ENCODE measurements around the gene TERT. TPM values are rescaled to one million over a fixed set of nuclear protein-coding genes. Genes with fewer than 3 reads are reported as not detected.

TERT gene
- polyA plus RNA-seq, 1 donor from 2014 or later, result not detected

DNA sequence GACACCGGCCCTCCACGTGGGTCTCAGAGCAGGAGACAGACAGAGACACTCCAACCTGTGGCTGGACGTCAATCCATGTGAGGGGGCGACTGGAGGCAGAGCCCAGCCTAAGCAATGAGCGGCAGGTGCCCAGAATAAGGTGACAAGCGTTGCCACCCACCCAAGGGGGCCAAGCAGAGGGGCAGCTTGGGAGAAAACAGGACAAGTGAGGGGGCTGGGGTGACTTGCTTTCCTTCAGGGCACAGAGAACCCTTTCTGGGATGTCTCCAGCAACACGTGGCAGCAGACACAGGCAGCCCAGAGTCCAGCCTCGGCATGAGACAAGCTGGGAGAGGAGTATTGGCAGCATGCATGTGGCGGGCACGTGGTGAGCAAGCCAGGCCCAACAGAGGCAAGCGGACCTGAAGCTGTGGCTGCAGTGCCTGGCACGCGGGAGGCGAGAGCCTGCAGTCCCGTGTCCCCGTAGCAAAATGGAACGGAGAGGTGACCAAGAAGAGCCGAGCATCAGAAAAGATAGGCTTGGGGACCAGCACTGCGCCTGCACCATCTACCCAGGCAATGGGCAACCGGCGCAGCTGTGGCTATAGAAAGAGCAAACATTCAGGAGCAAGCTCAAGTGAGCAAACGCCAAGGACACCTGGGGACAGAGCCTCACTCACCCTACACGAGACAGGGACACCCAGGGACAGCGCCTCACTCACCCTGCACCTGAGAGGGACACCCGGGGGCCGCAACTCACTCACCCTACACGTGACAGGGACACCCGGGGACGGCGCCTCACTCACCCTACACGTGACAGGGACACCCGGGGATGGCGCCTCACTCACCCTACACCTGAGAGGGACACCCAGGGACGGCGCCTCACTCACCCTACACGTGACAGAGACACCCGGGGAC, 6.2 kb downstream of the TERT start:
- Histone ChIP-seq H3K9ac (ENCODE audit: low read length) (no peak overlapping the region), H2AFZ (ENCODE audit: low read depth, low read length) (no peak overlapping the region), H3K36me3 (ENCODE audit: insufficient read depth, low read length) (no peaks in the 10 kb centered on the region), H3K4me3 (ENCODE audit: low read length) (no peak overlapping the region), H4K20me1 (ENCODE audit: insufficient read depth) (peaks cover 2% of the 10 kb centered on the region), H3K9me3 (ENCODE audit: low read length) (no peaks in the 10 kb centered on the region), H3K27ac (ENCODE audit: low read length) (no peak overlapping the region), H3K9me2 (ENCODE audit: insufficient read depth, low read length) (no peaks in the 10 kb centered on the region), H3K79me2 (replicated peaks; ENCODE audit: insufficient read depth, low read length) (no peaks in the 10 kb centered on the region), H3F3A (ENCODE audit: insufficient read depth, low read length, poor library complexity, severe bottlenecking) (no peaks in the 10 kb centered on the region), H3K27me3 (ENCODE audit: insufficient read depth, low read depth, low read length) (no peaks in the 10 kb centered on the region), H3K4me2 (ENCODE audit: low read length) (no peak overlapping the region)
- no peak for TF ChIP-seq SMC3 (conservative IDR thresholded peaks at IDR 0.05; ENCODE audit: poor library complexity)

DNA sequence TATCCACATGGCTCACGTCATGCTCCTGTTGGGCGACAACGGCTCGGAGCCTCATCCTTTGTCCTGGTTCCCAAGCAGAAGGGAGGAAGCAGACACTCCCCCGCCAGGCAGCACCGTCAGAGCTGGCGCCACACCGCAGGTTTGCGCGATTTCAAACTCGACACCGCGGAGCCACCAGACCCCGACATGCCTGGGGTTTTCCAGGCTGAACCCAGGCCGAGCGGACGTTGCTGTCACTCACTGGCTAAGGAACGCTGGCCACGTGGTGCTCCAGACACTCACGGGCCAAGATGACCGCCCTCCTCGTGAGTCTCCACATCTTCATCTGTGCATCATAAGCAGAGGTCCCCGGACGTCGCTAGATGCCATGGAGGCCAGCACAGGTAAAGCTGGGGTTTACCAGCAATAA, 9.0 kb downstream of the TERT start:
- Histone ChIP-seq H3K9me3 (ENCODE audit: low read length) (no peaks in the 10 kb centered on the region), H3K9me2 (ENCODE audit: insufficient read depth, low read length) (no peaks in the 10 kb centered on the region), H3K9ac (ENCODE audit: low read length) (no peak overlapping the region), H2AFZ (ENCODE audit: low read depth, low read length) (no peak overlapping the region), H3K4me3 (ENCODE audit: low read length) (no peak overlapping the region), H3K36me3 (ENCODE audit: insufficient read depth, low read length) (no peaks in the 10 kb centered on the region), H3K79me2 (replicated peaks; ENCODE audit: insufficient read depth, low read length) (no peaks in the 10 kb centered on the region), H3K27ac (ENCODE audit: low read length) (no peak overlapping the region), H4K20me1 (ENCODE audit: insufficient read depth) (peaks cover 2% of the 10 kb centered on the region), H3K4me2 (ENCODE audit: low read length) (no peak overlapping the region), H3F3A (ENCODE audit: insufficient read depth, low read length, poor library complexity, severe bottlenecking) (no peaks in the 10 kb centered on the region), H3K27me3 (ENCODE audit: insufficient read depth, low read depth, low read length) (no peaks in the 10 kb centered on the region)
- TF ChIP-seq TAF1 (IDR thresholded peaks at IDR 0.05; ENCODE audit: low read depth) (no peak), SMC3 (conservative IDR thresholded peaks at IDR 0.05; ENCODE audit: poor library complexity) (no peak), POLR2AphosphoS5 (IDR thresholded peaks at IDR 0.05) (no peak), EZH2 (IDR thresholded peaks at IDR 0.05; ENCODE audit: borderline replicate concordance, insufficient read depth, low read length, poor library complexity, severe bottlenecking) (no peak), RAD21 (conservative IDR thresholded peaks at IDR 0.05) (no peak), MXI1 (conservative IDR thresholded peaks at IDR 0.05; ENCODE audit: poor library complexity, severe bottlenecking) (no peak), EP300 (conservative IDR thresholded peaks at IDR 0.05; ENCODE audit: poor library complexity, severe bottlenecking) (no peak)
- TF ChIP-seq, protein P1, sequence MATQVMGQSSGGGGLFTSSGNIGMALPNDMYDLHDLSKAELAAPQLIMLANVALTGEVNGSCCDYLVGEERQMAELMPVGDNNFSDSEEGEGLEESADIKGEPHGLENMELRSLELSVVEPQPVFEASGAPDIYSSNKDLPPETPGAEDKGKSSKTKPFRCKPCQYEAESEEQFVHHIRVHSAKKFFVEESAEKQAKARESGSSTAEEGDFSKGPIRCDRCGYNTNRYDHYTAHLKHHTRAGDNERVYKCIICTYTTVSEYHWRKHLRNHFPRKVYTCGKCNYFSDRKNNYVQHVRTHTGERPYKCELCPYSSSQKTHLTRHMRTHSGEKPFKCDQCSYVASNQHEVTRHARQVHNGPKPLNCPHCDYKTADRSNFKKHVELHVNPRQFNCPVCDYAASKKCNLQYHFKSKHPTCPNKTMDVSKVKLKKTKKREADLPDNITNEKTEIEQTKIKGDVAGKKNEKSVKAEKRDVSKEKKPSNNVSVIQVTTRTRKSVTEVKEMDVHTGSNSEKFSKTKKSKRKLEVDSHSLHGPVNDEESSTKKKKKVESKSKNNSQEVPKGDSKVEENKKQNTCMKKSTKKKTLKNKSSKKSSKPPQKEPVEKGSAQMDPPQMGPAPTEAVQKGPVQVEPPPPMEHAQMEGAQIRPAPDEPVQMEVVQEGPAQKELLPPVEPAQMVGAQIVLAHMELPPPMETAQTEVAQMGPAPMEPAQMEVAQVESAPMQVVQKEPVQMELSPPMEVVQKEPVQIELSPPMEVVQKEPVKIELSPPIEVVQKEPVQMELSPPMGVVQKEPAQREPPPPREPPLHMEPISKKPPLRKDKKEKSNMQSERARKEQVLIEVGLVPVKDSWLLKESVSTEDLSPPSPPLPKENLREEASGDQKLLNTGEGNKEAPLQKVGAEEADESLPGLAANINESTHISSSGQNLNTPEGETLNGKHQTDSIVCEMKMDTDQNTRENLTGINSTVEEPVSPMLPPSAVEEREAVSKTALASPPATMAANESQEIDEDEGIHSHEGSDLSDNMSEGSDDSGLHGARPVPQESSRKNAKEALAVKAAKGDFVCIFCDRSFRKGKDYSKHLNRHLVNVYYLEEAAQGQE (IDR thresholded peaks at IDR 0.05; ENCODE audit: borderline replicate concordance), result no peak
- TF ChIP-seq, protein P2, sequence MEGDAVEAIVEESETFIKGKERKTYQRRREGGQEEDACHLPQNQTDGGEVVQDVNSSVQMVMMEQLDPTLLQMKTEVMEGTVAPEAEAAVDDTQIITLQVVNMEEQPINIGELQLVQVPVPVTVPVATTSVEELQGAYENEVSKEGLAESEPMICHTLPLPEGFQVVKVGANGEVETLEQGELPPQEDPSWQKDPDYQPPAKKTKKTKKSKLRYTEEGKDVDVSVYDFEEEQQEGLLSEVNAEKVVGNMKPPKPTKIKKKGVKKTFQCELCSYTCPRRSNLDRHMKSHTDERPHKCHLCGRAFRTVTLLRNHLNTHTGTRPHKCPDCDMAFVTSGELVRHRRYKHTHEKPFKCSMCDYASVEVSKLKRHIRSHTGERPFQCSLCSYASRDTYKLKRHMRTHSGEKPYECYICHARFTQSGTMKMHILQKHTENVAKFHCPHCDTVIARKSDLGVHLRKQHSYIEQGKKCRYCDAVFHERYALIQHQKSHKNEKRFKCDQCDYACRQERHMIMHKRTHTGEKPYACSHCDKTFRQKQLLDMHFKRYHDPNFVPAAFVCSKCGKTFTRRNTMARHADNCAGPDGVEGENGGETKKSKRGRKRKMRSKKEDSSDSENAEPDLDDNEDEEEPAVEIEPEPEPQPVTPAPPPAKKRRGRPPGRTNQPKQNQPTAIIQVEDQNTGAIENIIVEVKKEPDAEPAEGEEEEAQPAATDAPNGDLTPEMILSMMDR (IDR thresholded peaks at IDR 0.05; ENCODE audit: poor library complexity, severe bottlenecking), result no peak

Data from neural cell (in vitro differentiated cells).